K562 (cell line): ENCODE results near the gene NUP155. TPM values are rescaled to one million over a fixed set of nuclear protein-coding genes. Genes with fewer than 3 reads are reported as not detected.
A peak's percentile ranks its signal among the peaks of the same experiment; 100 is the strongest.

Experiments used
- ARHGAP35 ChIP-seq: fragments of 450-650 bp; IDR thresholded peaks from 2 replicates; pipeline ENCODE4 v1.6.1; 2018; ENCODE audit not compliant: partially characterized antibody
- ARNT ChIP-seq, 2 experiments: fragments of 450-650 bp; IDR thresholded peaks; 2 replicates each; pipeline ENCODE4 v1.6.1; 2016; ENCODE audit warnings: mild to moderate bottlenecking in 1 of 2
- BMI1 ChIP-seq: fragments of 150-350 bp; IDR thresholded peaks from 2 replicates; pipeline ENCODE4 v1.6.1; 2014; ENCODE audit warnings: low read length
- CTBP1 ChIP-seq: fragments of 450-650 bp; IDR thresholded peaks from 2 replicates; pipeline ENCODE4 v1.6.1; 2016; ENCODE audit warnings: borderline replicate concordance
- DNMT1 ChIP-seq: fragments of 450-650 bp; IDR thresholded peaks from 2 replicates; pipeline ENCODE4 v1.6.1; 2016; ENCODE audit warnings: antibody characterized with exemption, mild to moderate bottlenecking
- ETS2 ChIP-seq: IDR thresholded peaks from 2 replicates; pipeline ENCODE4 v1.6.1; 2016; ENCODE audit warnings: borderline replicate concordance, missing genetic modification characterization, mild to moderate bottlenecking, moderate library complexity, missing compliant biosample characterization; ENCODE audit not compliant: poor library complexity, severe bottlenecking
- GTF2A2 ChIP-seq: IDR thresholded peaks from 2 replicates; pipeline ENCODE4 v1.6.1; 2016; ENCODE audit warnings: mild to moderate bottlenecking, missing genetic modification characterization, missing compliant biosample characterization
- MYNN ChIP-seq, 2 experiments: sonication (generic); formaldehyde crosslinking in 1 of 2; IDR thresholded peaks; 2 replicates each; pipeline versions ENCODE4 v1.5.0 to v1.6.1; 2016 to 2020; ENCODE audit warnings: antibody characterized with exemption in 1 of 2, missing genetic modification reagents in 1 of 2
- NCOA2 ChIP-seq, 2 experiments: fragments of 450-650 bp; IDR thresholded peaks; 2 replicates each; pipeline ENCODE4 v1.6.1; 2018; ENCODE audit warnings: mild to moderate bottlenecking in 2 of 2, moderate library complexity in 1 of 2; ENCODE audit not compliant: partially characterized antibody in 2 of 2
- POLR2AphosphoS5 ChIP-seq: IDR thresholded peaks from 2 replicates; pipeline ENCODE4 v1.6.1; 2011; ENCODE audit warnings: mild to moderate bottlenecking, low read depth, low read length, moderate library complexity; ENCODE audit not compliant: control insufficient read depth, insufficient read depth
- PURB ChIP-seq: sonication (generic); formaldehyde crosslinking; IDR thresholded peaks from 2 replicates; pipeline ENCODE4 v1.9.0; 2021; ENCODE audit warnings: low read depth, mild to moderate bottlenecking, missing genetic modification reagents
- RBBP5 ChIP-seq: fragments of 200-600 bp; sonication (generic); IDR thresholded peaks from 2 replicates; pipeline ENCODE4 v1.6.1; 2012; ENCODE audit warnings: borderline replicate concordance, mild to moderate bottlenecking, low read length, control low read depth, inconsistent platforms; ENCODE audit not compliant: insufficient read depth, poor library complexity, severe bottlenecking
- RBM34 ChIP-seq: fragments of 200-400 bp; formaldehyde crosslinking; IDR thresholded peaks from 2 replicates; pipeline ENCODE4 v1.6.1; 2018; ENCODE audit warnings: low read length, borderline replicate concordance; ENCODE audit not compliant: insufficient read depth
- SMARCA4 ChIP-seq: fragments of 450-650 bp; IDR thresholded peaks from 2 replicates; pipeline ENCODE4 v1.6.1; 2016
- SNRNP70 ChIP-seq: fragments of 200-400 bp; formaldehyde crosslinking; optimal IDR thresholded peaks from 2 replicates; pipeline ENCODE3; 2017; ENCODE audit warnings: low read depth, low read length
- ZC3H8 ChIP-seq: fragments of 450-650 bp; IDR thresholded peaks from 2 replicates; pipeline ENCODE4 v1.6.1; 2017
- ZFP30 ChIP-seq: fragments of 250-450 bp; sonication (Bioruptor Pico); IDR thresholded peaks from 2 replicates; pipeline ENCODE4 v1.8.0; 2022; ENCODE audit warnings: moderate library complexity, mild to moderate bottlenecking, inconsistent platforms, borderline replicate concordance
- ZNF124 ChIP-seq: sonication (generic); formaldehyde crosslinking; IDR thresholded peaks from 2 replicates; pipeline ENCODE4 v1.8.1; 2022; ENCODE audit warnings: missing genetic modification reagents
- ZNF217 ChIP-seq: sonication (generic); formaldehyde crosslinking; IDR thresholded peaks from 2 replicates; pipeline ENCODE4 v1.8.0; 2022; ENCODE audit warnings: mild to moderate bottlenecking, missing genetic modification reagents
- polyA plus RNA-seq, 8 experiments: library from polyadenylated mRNA; depleted of rRNA in 4 of 8; stranded (reverse) in 5 of 8; unstranded in 3 of 8; fragments of >200 nt; fragmentation: Nextera tagmentation in 2 of 8; fragmentation: Illumina TruSeq in 1 of 8; extraction: Ambion mirVana in 2 of 8; extraction: Trizol in 1 of 8; gene quantifications; 2 replicates each; pipeline versions ENCODE4 v1.2.1 to v1.2.3, GENCODE V29; 2011 to 2014; ENCODE audit warnings: inconsistent platforms in 1 of 8, missing spikeins in 1 of 8
- total RNA-seq, 7 experiments: library from RNA; depleted of rRNA in 6 of 7; stranded (reverse); fragments of >200 nt in 6 of 7; fragmentation: Illumina TruSeq in 2 of 7; extraction: Trizol in 2 of 7; gene quantifications; 2 replicates each; pipeline versions ENCODE4 v1.2.1 to v1.2.3, GENCODE V29; 2011 to 2021; ENCODE audit warnings: low replicate concordance in 1 of 7
- TF ChIP-seq, protein P1 (sequence below): IDR thresholded peaks from 2 replicates; pipeline ENCODE4 v1.6.1; 2011; ENCODE audit warnings: borderline replicate concordance, low read depth, mild to moderate bottlenecking, moderate library complexity, low read length; ENCODE audit not compliant: insufficient read depth, poor library complexity, severe bottlenecking
- TF ChIP-seq, protein P2 (sequence below): fragments of 450-650 bp; formaldehyde crosslinking; IDR thresholded peaks from 2 replicates; pipeline ENCODE4 v1.4.0; 2020; ENCODE audit warnings: mild to moderate bottlenecking, mixed read lengths
- TF ChIP-seq, protein P3 (sequence below): fragments of 250-450 bp; sonication (Bioruptor Pico); IDR thresholded peaks from 2 replicates; pipeline ENCODE4 v1.8.0; 2022; ENCODE audit warnings: inconsistent platforms, mild to moderate bottlenecking, moderate library complexity, borderline replicate concordance

NUP155 gene
- total and polyA plus RNA-seq, 9 of the 15 experiments (the other 6 are each of a cell fraction or from before 2014, with no cell fraction given): 39.3 to 130 (median 77.0) TPM

DNA sequence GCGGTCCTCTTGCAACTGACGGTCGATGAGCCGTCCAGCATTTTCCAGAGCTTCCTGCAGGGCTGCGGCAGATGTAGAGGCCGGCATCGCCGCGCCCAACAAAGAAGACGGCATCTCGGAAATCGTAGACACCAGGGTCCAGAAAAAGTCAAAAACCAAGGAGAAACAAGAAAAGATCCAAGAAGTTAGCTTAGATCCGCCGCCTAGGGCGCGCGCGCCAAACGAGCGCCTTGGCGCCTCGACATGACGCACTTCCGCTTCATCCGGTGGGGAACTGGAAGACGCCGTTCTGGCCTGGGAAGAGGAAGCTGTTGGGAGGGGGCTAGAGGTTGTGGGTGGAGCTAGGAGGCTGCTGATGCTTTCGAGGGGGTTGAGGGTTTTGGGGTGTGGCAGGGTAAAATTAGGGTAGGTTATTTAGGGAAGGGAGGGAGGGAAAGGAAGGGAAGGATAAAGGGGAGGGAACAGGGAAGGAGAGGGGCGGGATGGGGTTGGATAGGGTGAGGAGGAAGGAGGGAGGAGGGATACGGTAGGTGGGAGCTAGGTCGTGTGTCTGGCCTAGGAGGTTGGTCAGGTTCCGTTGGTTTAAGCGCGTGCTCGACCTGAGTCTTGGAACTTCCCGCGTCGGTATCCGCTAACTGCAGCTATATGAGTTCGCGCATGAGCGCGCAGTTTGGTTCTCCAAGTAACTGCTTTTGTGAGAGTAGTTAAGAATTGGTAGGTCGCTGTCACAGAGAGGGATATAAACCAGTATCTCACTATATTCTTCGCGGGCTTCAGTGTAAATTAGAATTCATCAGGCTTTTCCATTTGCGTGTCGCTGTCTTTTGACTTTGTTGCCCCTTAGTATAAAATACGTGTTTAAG, at the start of gene NUP155 (continued):
- TF ChIP-seq, protein P1, sequence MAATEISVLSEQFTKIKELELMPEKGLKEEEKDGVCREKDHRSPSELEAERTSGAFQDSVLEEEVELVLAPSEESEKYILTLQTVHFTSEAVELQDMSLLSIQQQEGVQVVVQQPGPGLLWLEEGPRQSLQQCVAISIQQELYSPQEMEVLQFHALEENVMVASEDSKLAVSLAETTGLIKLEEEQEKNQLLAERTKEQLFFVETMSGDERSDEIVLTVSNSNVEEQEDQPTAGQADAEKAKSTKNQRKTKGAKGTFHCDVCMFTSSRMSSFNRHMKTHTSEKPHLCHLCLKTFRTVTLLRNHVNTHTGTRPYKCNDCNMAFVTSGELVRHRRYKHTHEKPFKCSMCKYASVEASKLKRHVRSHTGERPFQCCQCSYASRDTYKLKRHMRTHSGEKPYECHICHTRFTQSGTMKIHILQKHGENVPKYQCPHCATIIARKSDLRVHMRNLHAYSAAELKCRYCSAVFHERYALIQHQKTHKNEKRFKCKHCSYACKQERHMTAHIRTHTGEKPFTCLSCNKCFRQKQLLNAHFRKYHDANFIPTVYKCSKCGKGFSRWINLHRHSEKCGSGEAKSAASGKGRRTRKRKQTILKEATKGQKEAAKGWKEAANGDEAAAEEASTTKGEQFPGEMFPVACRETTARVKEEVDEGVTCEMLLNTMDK: no peak
- TF ChIP-seq POLR2AphosphoS5: peak; percentile 69
- peak; percentile 90; the same call in 1 of the 2 replicates for TF ChIP-seq ZC3H8
- TF ChIP-seq GTF2A2 (tag): no peak
- peak; percentile 96 to 99 for TF ChIP-seq ARNT (IDR thresholded peaks at IDR 0.05)
- TF ChIP-seq MYNN (IDR thresholded peaks at IDR 0.05): no peak
- no peak for TF ChIP-seq MYNN (CRISPR knock-in tag; IDR thresholded peaks at IDR 0.05)
- no peak for TF ChIP-seq SNRNP70
- TF ChIP-seq RBM34: no peak
- TF ChIP-seq DNMT1: no peak
- TF ChIP-seq PURB (CRISPR knock-in tag): no peak
- TF ChIP-seq, protein P2, sequence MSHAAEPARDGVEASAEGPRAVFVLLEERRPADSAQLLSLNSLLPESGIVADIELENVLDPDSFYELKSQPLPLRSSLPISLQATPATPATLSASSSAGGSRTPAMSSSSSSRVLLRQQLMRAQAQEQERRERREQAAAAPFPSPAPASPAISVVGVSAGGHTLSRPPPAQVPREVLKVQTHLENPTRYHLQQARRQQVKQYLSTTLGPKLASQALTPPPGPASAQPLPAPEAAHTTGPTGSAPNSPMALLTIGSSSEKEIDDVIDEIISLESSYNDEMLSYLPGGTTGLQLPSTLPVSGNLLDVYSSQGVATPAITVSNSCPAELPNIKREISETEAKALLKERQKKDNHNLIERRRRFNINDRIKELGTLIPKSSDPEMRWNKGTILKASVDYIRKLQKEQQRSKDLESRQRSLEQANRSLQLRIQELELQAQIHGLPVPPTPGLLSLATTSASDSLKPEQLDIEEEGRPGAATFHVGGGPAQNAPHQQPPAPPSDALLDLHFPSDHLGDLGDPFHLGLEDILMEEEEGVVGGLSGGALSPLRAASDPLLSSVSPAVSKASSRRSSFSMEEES (CRISPR knock-in tag): peak; percentile 17; the same call in 1 of the 2 replicates
- TF ChIP-seq ZFP30: no peak
- peak; percentile 84 for TF ChIP-seq ARHGAP35
- peak; percentile 67 for TF ChIP-seq CTBP1
- peak; percentile 97 for TF ChIP-seq RBBP5
- no peak for TF ChIP-seq ETS2 (tag)
- TF ChIP-seq SMARCA4: peak; percentile 75
- no peak for TF ChIP-seq ZNF124
- TF ChIP-seq BMI1: no peak
- no peak for TF ChIP-seq NCOA2 (IDR thresholded peaks at IDR 0.05; ENCODE audit: partially characterized antibody in 2 of 2)
- TF ChIP-seq ZNF217 (CRISPR knock-in tag): no peak
- TF ChIP-seq, protein P3, sequence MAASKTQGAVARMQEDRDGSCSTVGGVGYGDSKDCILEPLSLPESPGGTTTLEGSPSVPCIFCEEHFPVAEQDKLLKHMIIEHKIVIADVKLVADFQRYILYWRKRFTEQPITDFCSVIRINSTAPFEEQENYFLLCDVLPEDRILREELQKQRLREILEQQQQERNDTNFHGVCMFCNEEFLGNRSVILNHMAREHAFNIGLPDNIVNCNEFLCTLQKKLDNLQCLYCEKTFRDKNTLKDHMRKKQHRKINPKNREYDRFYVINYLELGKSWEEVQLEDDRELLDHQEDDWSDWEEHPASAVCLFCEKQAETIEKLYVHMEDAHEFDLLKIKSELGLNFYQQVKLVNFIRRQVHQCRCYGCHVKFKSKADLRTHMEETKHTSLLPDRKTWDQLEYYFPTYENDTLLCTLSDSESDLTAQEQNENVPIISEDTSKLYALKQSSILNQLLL (CRISPR knock-in tag): no peak
